ENCODE data around the gene ADAMTSL5. TPM values are rescaled to one million over a fixed set of nuclear protein-coding genes. Genes with fewer than 3 reads are reported as not detected.
"Not testable (repeated sequence)": the region's sequence is repeated elsewhere in the genome, so short reads cannot be mapped to it uniquely, and the experiment has no call there.

ADAMTSL5 gene
- polyA plus RNA-seq, 3 donors, result 0.09 TPM; not detected in 2

DNA sequence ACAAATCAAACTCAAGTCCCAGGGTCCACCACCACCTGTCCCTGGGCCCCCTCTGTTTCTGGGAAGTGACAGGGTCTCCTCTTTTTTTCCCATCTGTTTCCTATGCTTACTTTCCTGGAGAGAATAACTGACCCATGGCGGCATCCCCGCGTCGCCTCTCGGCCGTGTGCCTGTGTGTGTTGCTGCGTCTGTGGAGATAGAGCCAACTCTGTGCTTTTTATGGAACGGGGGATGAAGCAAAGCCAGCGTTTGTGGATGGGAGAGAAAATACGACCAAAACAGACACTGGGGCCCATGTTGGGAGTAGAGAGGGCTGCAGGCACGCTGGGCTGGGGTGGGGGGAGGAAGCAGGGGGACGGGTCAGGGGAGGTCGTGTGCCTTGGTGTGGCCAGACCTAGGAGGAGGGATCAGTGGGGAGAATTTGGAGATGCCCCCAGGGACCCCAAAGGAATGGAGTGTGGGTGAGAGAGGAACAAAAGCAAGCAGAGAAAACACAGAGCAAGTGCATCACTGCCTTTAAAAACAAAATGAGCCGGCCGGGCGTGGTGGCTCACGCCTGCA, 27.6 kb upstream of the ADAMTSL5 start:
- TF ChIP-seq CTCF (IDR thresholded peaks at IDR 0.05), result no peak
- 34% methylated on average over 10 of the region's 17 CpGs for WGBS (ENCODE audit: insufficient coverage)
- peaks cover 27 to 53% (median 30%) of the 10 kb centered on the region in 3 donors for H3K27me3 Mint-ChIP-seq (ENCODE audit: low read depth in 3 of 3)
- no peak overlapping the region for H2AFZ ChIP-seq (ENCODE audit: insufficient read depth, low read depth, low read length, poor library complexity, severe bottlenecking)
- H3K4me3 Mint-ChIP-seq, result peak overlapping the region in 1 of 2 donors; percentile 73
- H3K4me2 ChIP-seq (replicated peaks; ENCODE audit: extremely low read depth, low read length, poor library complexity, severe bottlenecking), result no peak overlapping the region
- no peak overlapping the region for H3K27ac Mint-ChIP-seq
- no peak overlapping the region for H3K27ac ChIP-seq (ENCODE audit: low read depth in 1 of 2, low read length in 2 of 2)
- H3K9me3 Mint-ChIP-seq, result peaks cover 0 to 9% (median 4%) of the 10 kb centered on the region in 7 donors
- peaks cover 0 to 8% of the 10 kb centered on the region in 2 donors for H3K27me3 ChIP-seq (ENCODE audit: control insufficient read depth in 2 of 2, insufficient read depth in 2 of 2, low read length in 2 of 2)
- intact Hi-C loops (cut with micrococcal nuclease), result no loop called here
- no peaks in the 10 kb centered on the region for H3K36me3 Mint-ChIP-seq
- H3K9me3 ChIP-seq (replicated peaks in 1 of 2; ENCODE audit: control insufficient read depth in 1 of 2, insufficient read depth in 1 of 2, low read length in 2 of 2), result no peaks in the 10 kb centered on the region
- DNase-seq, result no peak
- no peak overlapping the region for H3K9ac ChIP-seq (ENCODE audit: insufficient read depth, low read length, poor library complexity, severe bottlenecking)
- H3K4me1 ChIP-seq (ENCODE audit: control insufficient read depth in 1 of 2, insufficient read depth in 2 of 2, low read length in 2 of 2), result no peaks in the 10 kb centered on the region
- H3K36me3 ChIP-seq (replicated peaks in 1 of 2; ENCODE audit: control insufficient read depth in 1 of 2, insufficient read depth in 2 of 2, low read length in 2 of 2), result no peaks in the 10 kb centered on the region
- no peaks in the 10 kb centered on the region for H3K4me1 Mint-ChIP-seq
- H3K4me3 ChIP-seq (replicated peaks in 1 of 3; ENCODE audit: low read depth in 2 of 3, low read length in 3 of 3), result no peak overlapping the region
- no peaks in the 10 kb centered on the region for H4K20me1 ChIP-seq (ENCODE audit: insufficient read depth, low read length)
- no peaks in the 10 kb centered on the region for H3K79me2 ChIP-seq (ENCODE audit: insufficient read depth, low read length)

GRCh38 chr19:1539749-1540148, 26.9 kb upstream of the ADAMTSL5 start:
- H3K4me1 ChIP-seq (ENCODE audit: control insufficient read depth in 1 of 2, insufficient read depth in 2 of 2, low read length in 2 of 2); H3K4me2 ChIP-seq (replicated peaks; ENCODE audit: extremely low read depth, low read length, poor library complexity, severe bottlenecking); H4K20me1 ChIP-seq (ENCODE audit: insufficient read depth, low read length); H3K36me3 Mint-ChIP-seq; H3K4me1 Mint-ChIP-seq; H3K9me3 ChIP-seq (replicated peaks in 1 of 2; ENCODE audit: control insufficient read depth in 1 of 2, insufficient read depth in 1 of 2, low read length in 2 of 2); H3K79me2 ChIP-seq (ENCODE audit: insufficient read depth, low read length); H3K36me3 ChIP-seq (replicated peaks in 1 of 2; ENCODE audit: control insufficient read depth in 1 of 2, insufficient read depth in 2 of 2, low read length in 2 of 2); intact Hi-C loops (cut with micrococcal nuclease); H3K27ac ChIP-seq (ENCODE audit: low read depth in 1 of 2, low read length in 2 of 2); H3K4me3 ChIP-seq (replicated peaks in 1 of 3; ENCODE audit: low read depth in 2 of 3, low read length in 3 of 3); H3K9ac ChIP-seq (ENCODE audit: insufficient read depth, low read length, poor library complexity, severe bottlenecking); DNase-seq; H3K27me3 ChIP-seq (ENCODE audit: control insufficient read depth in 2 of 2, insufficient read depth in 2 of 2, low read length in 2 of 2); H2AFZ ChIP-seq (ENCODE audit: insufficient read depth, low read depth, low read length, poor library complexity, severe bottlenecking); H3K27ac Mint-ChIP-seq: not testable (repeated sequence)
- peak overlapping the region in 1 of 2 donors; percentile 73 for H3K4me3 Mint-ChIP-seq
- peaks cover 26 to 49% (median 28%) of the 10 kb centered on the region in 3 donors for H3K27me3 Mint-ChIP-seq (ENCODE audit: low read depth in 3 of 3)
- H3K9me3 Mint-ChIP-seq, result peaks cover 0 to 11% (median 4%) of the 10 kb centered on the region in 7 donors
- WGBS (ENCODE audit: insufficient coverage), result 91% methylated on average over 6 of the region's 11 CpGs

Measured in CD14-positive monocyte (primary cell).